Psoas muscle (tissue), 8 donors: ENCODE measurements around the gene KRT14. TPM values are rescaled to one million over a fixed set of nuclear protein-coding genes. Genes with fewer than 3 reads are reported as not detected.
"Not testable (repeated sequence)": the region's sequence is repeated elsewhere in the genome, so short reads cannot be mapped to it uniquely, and the experiment has no call there.

ENCODE experiments used
- ATAC-seq, 4 donors: fragments of 200-7000 bp; cut with Tn5 transposase; one replicate each; pipeline ENCODE4 v1.9.1; 2020; ENCODE audit warnings: moderate library complexity in 3 of 4, mild to moderate bottlenecking in 2 of 4
- DNase-seq, 2 donors: peaks; one replicate each; pipeline ENCODE4 v3.0.0-alpha.2; 2020
- H3K27ac ChIP-seq: fragments of 200-600 bp; one replicate; pipeline ENCODE4 v1.8.0; 2022
- H3K27me3 ChIP-seq, 3 donors: fragments of 200-600 bp in 1 of 3; one replicate each; pipeline versions ENCODE4 v1.6.1 to v1.8.0; 2013 to 2022; ENCODE audit warnings: low read length in 2 of 3, mild to moderate bottlenecking in 2 of 3, moderate library complexity in 1 of 3; ENCODE audit not compliant: insufficient read depth in 3 of 3
- H3K36me3 ChIP-seq, 2 donors: fragments of 200-600 bp in 1 of 2; one replicate each; pipeline versions ENCODE4 v1.6.1 to v1.8.0; 2013 to 2022; ENCODE audit warnings: low read depth in 1 of 2, mild to moderate bottlenecking in 1 of 2, moderate library complexity in 1 of 2; ENCODE audit not compliant: insufficient read depth in 1 of 2
- H3K4me1 ChIP-seq: fragments of 200-600 bp; one replicate; pipeline ENCODE4 v1.8.0; 2022
- H3K4me3 ChIP-seq: fragments of 200-600 bp; one replicate; pipeline ENCODE4 v1.8.0; 2022; ENCODE audit warnings: mild to moderate bottlenecking
- H3K9me3 ChIP-seq: fragments of 200-600 bp; one replicate; pipeline ENCODE4 v1.8.0; 2022
- CTCF ChIP-seq: fragments of 200-600 bp; IDR thresholded peaks from one replicate; pipeline ENCODE4 v1.8.0; 2022; ENCODE audit warnings: antibody characterized with exemption
- WGBS, 3 donors: extraction: QIAGEN DNeasy Blood & Tissue Kit; methylation state at CpG; one replicate each; pipeline versions ENCODE4 v1.1.6 to v1.1.7; 2013; 5-methylcytosine and 5-hydroxymethylcytosine counted together
- intact Hi-C, 2 donors: fragments of 100-400 bp; cut with DNase I; formaldehyde crosslinking; loops; one replicate each; pipeline versions ENCODE4 v1.11.0 to v1.14.2; 2022
- polyA plus RNA-seq, 3 donors: library from polyadenylated mRNA; stranded (reverse); fragments of 200-250 nt; gene quantifications; one replicate each; pipeline ENCODE4 v1.2.3, GENCODE V29; 2013
- total RNA-seq, 4 donors: library from RNA; stranded (reverse); fragmentation: NEBNext Ultra II Directional in 2 of 4; extraction: Animal tissue kit (Norgen Biotek cat#: 25700) in 2 of 4; gene quantifications; one replicate each; pipeline versions ENCODE4 v1.2.1 to v1.2.4, GENCODE V29; 2021 to 2023
- donor health status: healthy with polysubstance abuse.
- donor health status: DM: no; HTN: no; CAD: no; lungs with moderate emphysema.
- donor health status: Bipolar disorder and iron deficiency.
- donor health status: healthy.
- donor health status: DM: yes; HTN: yes; CAD: no.
- donor health status: DM: no; HTN: no; CAD: no.
- donor health status: DM: no; HTN: no; CAD: no.
- donor health status: DM: yes; HTN: yes; CAD: no.

Gene KRT14
- total and polyA plus RNA-seq, 7 donors = 0.03 to 0.54 (median 0.17) TPM; not detected in 2

GRCh38 chr17:41545829-41546410 is 40.8 kb downstream of the KRT14 start:
- WGBS, 3 donors = 74 to 82% (median 80%) methylated on average over 12 to 13 of the region's 13 CpGs
- Histone ChIP-seq H3K27me3 (peaks cover 0 to 10% (median 0%) of the 10 kb centered on the region in 3 donors), H3K9me3 (no peaks in the 10 kb centered on the region), H3K27ac (no peak overlapping the region), H3K4me3 (no peak overlapping the region), H3K4me1 (peaks cover 6% of the 10 kb centered on the region), H3K36me3 (no peaks in the 10 kb centered on the region)
- no peak for TF ChIP-seq CTCF
- intact Hi-C loops = loop anchor here in 1 of 2 donors (5.0 kb wide), 1 partner anchor 116 kb away; no protein-coding TSS in a partner anchor
- DNase-seq (no peak), ATAC-seq (no peak)

- Histone ChIP-seq H3K4me1 (peaks cover 6% of the 10 kb centered on the region), H3K27me3 (peaks cover 0 to 10% (median 0%) of the 10 kb centered on the region in 3 donors), H3K36me3 (no peaks in the 10 kb centered on the region), H3K9me3 (no peaks in the 10 kb centered on the region), H3K27ac (no peak overlapping the region), H3K4me3 (no peak overlapping the region)
- 89 to 93% (median 93%) methylated on average over 5 of the region's 5 CpGs for WGBS, 3 donors
- intact Hi-C loops = loop anchor here in 1 of 2 donors (5.0 kb wide), 1 partner anchor 117 kb away; no protein-coding TSS in a partner anchor
- no peak for TF ChIP-seq CTCF
- no peak for DNase-seq
- ATAC-seq = no peak
Measured at GRCh38 chr17:41544935-41545334, 41.8 kb downstream of the KRT14 start.

GRCh38 chr17:41544491-41544892 is 42.2 kb downstream of the KRT14 start:
- Histone ChIP-seq H3K36me3 (no peaks in the 10 kb centered on the region), H3K4me3 (no peak overlapping the region), H3K4me1 (peaks cover 6% of the 10 kb centered on the region), H3K27ac (no peak overlapping the region), H3K27me3 (peaks cover 0 to 10% (median 0%) of the 10 kb centered on the region in 3 donors), H3K9me3 (no peaks in the 10 kb centered on the region)
- intact Hi-C loops = no loop called here
- DNase-seq = no peak
- no peak for ATAC-seq
- 55 to 62% (median 56%) methylated on average over 5 of the region's 5 CpGs for WGBS, 3 donors
- no peak for TF ChIP-seq CTCF

GRCh38 chr17:41542786-41543185 is 43.9 kb downstream of the KRT14 start:
- H3K27ac ChIP-seq, DNase-seq, intact Hi-C loops, H3K27me3 ChIP-seq, H3K9me3 ChIP-seq, ATAC-seq, H3K4me1 ChIP-seq, H3K4me3 ChIP-seq, H3K36me3 ChIP-seq: not testable (repeated sequence)
- WGBS, 3 donors = 74 to 80% (median 77%) methylated on average over 10 of the region's 10 CpGs

GRCh38 chr17:41542357-41542756 is 44.3 kb downstream of the KRT14 start:
- DNase-seq = no peak
- Histone ChIP-seq H3K9me3 (no peaks in the 10 kb centered on the region), H3K4me3 (no peak overlapping the region), H3K36me3 (no peaks in the 10 kb centered on the region), H3K27ac (no peak overlapping the region), H3K27me3 (no peaks in the 10 kb centered on the region), H3K4me1 (no peaks in the 10 kb centered on the region)
- no peak for ATAC-seq
- 64 to 69% (median 67%) methylated on average over 2 of the region's 2 CpGs for WGBS, 3 donors
- intact Hi-C loops = no loop called here
- no peak for TF ChIP-seq CTCF
